Endothelial cell of umbilical vein (primary cell): ENCODE data around the gene ADTRP. TPM values are rescaled to one million over a fixed set of nuclear protein-coding genes. Genes with fewer than 3 reads are reported as not detected.

ENCODE experiments used
- BruUV-seq: library from RNA; stranded (reverse); fragments of 400-500 nt; replicated peaks from 2 replicates; lab custom pipeline; 2021; lab: Mats Ljungman, UMichigan
- CTCF ChIA-PET: fragments of 300-600, 350-600 bp; sonication (Branson Sonifier 250); formaldehyde crosslinking; loops from one replicate; lab custom pipeline; 2021; ENCODE audit warnings: antibody characterized with exemption, inconsistent platforms; lab: Charles Lee
- POLR2A ChIA-PET: fragments of 300-600, 350-600 bp; sonication (Branson Sonifier 250); formaldehyde crosslinking; loops from one replicate; lab custom pipeline; 2021; ENCODE audit warnings: antibody characterized with exemption, inconsistent platforms; lab: Charles Lee
- DNase-seq: peaks from one replicate; pipeline ENCODE4 v3.0.0-alpha.2; 2011; ENCODE audit warnings: low read depth, low spot score
- FAIRE-seq: peaks from 2 replicates; lab custom pipeline; 2011; peaks lifted over from hg19 to GRCh38; lab: Jason Lieb, UNC
- H2AFZ ChIP-seq: 2 replicates; pipeline ENCODE4 v1.6.0; 2012; ENCODE audit warnings: low read depth, low read length, control low read depth, inconsistent platforms
- H3K27ac ChIP-seq: 2 replicates; pipeline ENCODE4 v1.5.1; 2011; ENCODE audit warnings: low read depth, mild to moderate bottlenecking, control low read depth, low read length, moderate library complexity; ENCODE audit not compliant: insufficient read depth
- H3K27me3 ChIP-seq, 2 experiments: 2 replicates each; pipeline versions ENCODE4 v1.6.0 to v1.6.1; 2011; ENCODE audit warnings: low read length in 2 of 2, mixed read lengths in 1 of 2; ENCODE audit not compliant: control insufficient read depth in 2 of 2, insufficient read depth in 2 of 2
- H3K36me3 ChIP-seq, 2 experiments: 2 replicates in 1 of 2; 3 replicates in 1 of 2; pipeline ENCODE4 v1.5.1; 2011; ENCODE audit warnings: low read length in 2 of 2, mild to moderate bottlenecking in 1 of 2, moderate library complexity in 1 of 2; ENCODE audit not compliant: control insufficient read depth in 2 of 2, insufficient read depth in 2 of 2; ENCODE audit errors: extremely low read depth in 1 of 2
- H3K4me1 ChIP-seq: 3 replicates; pipeline ENCODE4 v1.5.1; 2011; ENCODE audit warnings: mild to moderate bottlenecking, low read length; ENCODE audit not compliant: control insufficient read depth, insufficient read depth; ENCODE audit errors: extremely low read depth
- H3K4me2 ChIP-seq: 2 replicates; pipeline ENCODE4 v1.6.1; 2011; ENCODE audit warnings: low read length, control low read depth, mixed read lengths; ENCODE audit not compliant: insufficient read depth
- H3K4me3 ChIP-seq, 3 experiments: fragments of 200-600 bp in 1 of 3; sonication (generic), shearing (Covaris generic) in 1 of 3; replicated peaks in 1 of 3; 2 replicates each; pipeline ENCODE4 v1.5.1; 2011 to 2016; ENCODE audit warnings: control low read depth in 3 of 3, low read length in 3 of 3, mild to moderate bottlenecking in 2 of 3, inconsistent platforms in 1 of 3, low read depth in 1 of 3, moderate library complexity in 1 of 3; ENCODE audit not compliant: insufficient read depth in 1 of 3
- H3K79me2 ChIP-seq: 2 replicates; pipeline ENCODE4 v1.6.0; 2012; ENCODE audit warnings: low read length, inconsistent platforms; ENCODE audit not compliant: control insufficient read depth, insufficient read depth
- H3K9ac ChIP-seq: replicated peaks from 2 replicates; pipeline ENCODE3; 2011; ENCODE audit warnings: low read length, control low read depth; ENCODE audit not compliant: insufficient read depth; ENCODE audit errors: extremely low read depth
- H3K9me1 ChIP-seq: replicated peaks from 3 replicates; pipeline ENCODE4 v1.6.0; 2011; ENCODE audit warnings: mild to moderate bottlenecking, low read length; ENCODE audit not compliant: control insufficient read depth, insufficient read depth; ENCODE audit errors: extremely low read depth
- H3K9me3 ChIP-seq: replicated peaks from 2 replicates; pipeline ENCODE4 v1.5.1; 2012; ENCODE audit warnings: low read length, inconsistent platforms; ENCODE audit not compliant: control insufficient read depth, insufficient read depth
- H4K20me1 ChIP-seq: replicated peaks from 2 replicates; pipeline ENCODE3; 2011; ENCODE audit warnings: mild to moderate bottlenecking, low read length; ENCODE audit not compliant: control insufficient read depth, insufficient read depth; ENCODE audit errors: extremely low read depth
- CTCF ChIP-seq, 2 donors: IDR thresholded peaks; 1 replicate in 1 of 2; 2 replicates in 1 of 2; pipeline ENCODE4 v1.5.1; 2011; ENCODE audit warnings: low read length in 2 of 2, mild to moderate bottlenecking in 2 of 2, moderate library complexity in 2 of 2, control low read depth in 1 of 2, inconsistent platforms in 1 of 2, low read depth in 1 of 2; ENCODE audit not compliant: insufficient read depth in 1 of 2; ENCODE audit errors: extremely low read depth in 1 of 2
- EZH2 ChIP-seq: IDR thresholded peaks from 2 replicates; pipeline ENCODE4 v1.6.1; 2012; ENCODE audit warnings: borderline replicate concordance, low read depth, mild to moderate bottlenecking, moderate library complexity, low read length, inconsistent platforms; ENCODE audit not compliant: severe bottlenecking
- FOS ChIP-seq: IDR thresholded peaks from 2 replicates; pipeline ENCODE4 v1.6.1; 2011; ENCODE audit warnings: mild to moderate bottlenecking, low read length, moderate library complexity, borderline replicate concordance; ENCODE audit not compliant: insufficient read depth
- GATA2 ChIP-seq: IDR thresholded peaks from 2 replicates; pipeline ENCODE4 v1.7.0; 2011; ENCODE audit warnings: low read depth, mild to moderate bottlenecking, moderate library complexity, mixed read lengths, low read length; ENCODE audit not compliant: insufficient read length, insufficient read depth
- JUN ChIP-seq: IDR thresholded peaks from 2 replicates; pipeline ENCODE4 v1.6.1; 2011; ENCODE audit warnings: borderline replicate concordance, low read depth; ENCODE audit not compliant: insufficient read length, insufficient read depth
- MAX ChIP-seq: IDR thresholded peaks from 2 replicates; pipeline ENCODE4 v1.6.1; 2011; ENCODE audit not compliant: insufficient read depth, insufficient read length
- MYC ChIP-seq: IDR thresholded peaks from one replicate; pipeline ENCODE4 v1.6.1; 2011; ENCODE audit warnings: mild to moderate bottlenecking, low read depth, low read length
- POLR2A ChIP-seq: IDR thresholded peaks from 2 replicates; pipeline ENCODE4 v1.6.1; 2012; ENCODE audit warnings: low read depth, mild to moderate bottlenecking, control low read depth, low read length
- POLR2AphosphoS5 ChIP-seq: IDR thresholded peaks from 2 replicates; pipeline ENCODE4 v1.6.1; 2012; ENCODE audit warnings: low read depth, mild to moderate bottlenecking, control low read depth, low read length, moderate library complexity; ENCODE audit not compliant: insufficient read depth
- dilution Hi-C: fragments of 300-500 bp; cut with MboI; formaldehyde crosslinking; loops from one replicate; pipeline ENCODE4 v1.15.0; 2019; ENCODE audit warnings: low sequenced_read_pairs; ENCODE audit not compliant: extremely low pct_ligation_motif_present
- intact Hi-C: fragments of 100-400 bp; cut with micrococcal nuclease; formaldehyde crosslinking; loops from one replicate; pipeline ENCODE4 v1.10.0; 2022
- polyA plus RNA-seq, 4 experiments: library from polyadenylated mRNA; depleted of rRNA in 3 of 4; stranded (reverse) in 3 of 4; unstranded in 1 of 4; fragments of >200 nt; gene quantifications; 2 replicates each; pipeline versions ENCODE4 v1.2.1 to v1.2.3, GENCODE V29; 2011 to 2012; ENCODE audit warnings: missing spikeins in 1 of 4
- total RNA-seq: library from RNA; stranded (reverse); gene quantifications from 2 replicates; pipeline ENCODE4 v1.2.3, GENCODE V29; 2021

Gene ADTRP
- total and polyA plus RNA-seq, 2 donors (not counting 3 experiments of a cell fraction or from before 2014, with no cell fraction given), result 3.3 to 4.4 TPM

- Histone ChIP-seq H3K9me1 (no peaks in the 10 kb centered on the region), H3K79me2 (no peaks in the 10 kb centered on the region), H3K4me1 (no peaks in the 10 kb centered on the region), H3K27me3 (no peaks in the 10 kb centered on the region), H3K4me2 (no peak overlapping the region), H4K20me1 (no peaks in the 10 kb centered on the region), H2AFZ (no peak overlapping the region), H3K4me3 (no peak overlapping the region), H3K27ac (no peak overlapping the region), H3K9me3 (no peaks in the 10 kb centered on the region), H3K36me3 (no peaks in the 10 kb centered on the region), H3K9ac (no peak overlapping the region)
- ChIA-PET POLR2A (no interaction called here), CTCF (interaction anchor here (1.1 to 2.6 kb wide), 3 partner anchors 84 to 531 kb away, joined by 3 to 7 read pairs (median 3); no protein-coding TSS in a partner anchor)
- BruUV-seq, result no TSS peak
- no peak for TF ChIP-seq JUN
- no peak for TF ChIP-seq EZH2
- no peak for TF ChIP-seq CTCF (IDR thresholded peaks at IDR 0.05; ENCODE audit: extremely low read depth in 1 of 2, insufficient read depth in 1 of 2, low read depth in 1 of 2, low read length in 2 of 2)
- no peak for TF ChIP-seq MAX
- TF ChIP-seq POLR2A, result no peak
- TF ChIP-seq MYC, result no peak
- no peak for TF ChIP-seq FOS
- TF ChIP-seq POLR2AphosphoS5, result no peak
- no peak for TF ChIP-seq GATA2
- intact Hi-C loops, result no loop called here
- dilution Hi-C loops, result no loop called here
- no peak for FAIRE-seq
- DNase-seq, result no peak
These were observed 76.0 kb downstream of the ADTRP start for GRCh38 chr6:11702500-11703130.
